OCI-LY1 (cell line): ENCODE results near the gene PTPN6.

Experiments
- H2AFZ ChIP-seq: fragments of 200-600 bp; sonication (generic), shearing (Covaris generic); 2 replicates; pipeline ENCODE4 v1.6.0; 2014; ENCODE audit warnings: antibody characterized with exemption, mild to moderate bottlenecking, low read length
- H3F3A ChIP-seq: fragments of 200-600 bp; sonication (generic), shearing (Covaris generic); 2 replicates; pipeline ENCODE4 v1.6.0; 2014; ENCODE audit warnings: mild to moderate bottlenecking, antibody characterized with exemption, low read length, moderate library complexity; ENCODE audit not compliant: insufficient read depth
- H3K27ac ChIP-seq: fragments of 200-600 bp; sonication (generic); 2 replicates; pipeline ENCODE4 v1.5.1; 2014; ENCODE audit warnings: low read length, mixed run types, mild to moderate bottlenecking, low read depth; ENCODE audit not compliant: poor library complexity, severe bottlenecking
- H3K27me3 ChIP-seq: fragments of 200-600 bp; sonication (generic); 2 replicates; pipeline ENCODE4 v1.6.0; 2014; ENCODE audit warnings: antibody characterized with exemption, mild to moderate bottlenecking, low read length, moderate library complexity; ENCODE audit not compliant: insufficient read depth
- H3K36me3 ChIP-seq: fragments of 200-600 bp; sonication (generic); 2 replicates; pipeline ENCODE4 v1.6.1; 2014; ENCODE audit warnings: mild to moderate bottlenecking, antibody characterized with exemption, low read length, moderate library complexity, mixed read lengths; ENCODE audit not compliant: insufficient read depth
- H3K4me1 ChIP-seq: fragments of 200-600 bp; sonication (generic); 2 replicates; pipeline ENCODE4 v1.5.1; 2014; ENCODE audit warnings: mild to moderate bottlenecking, low read length, moderate library complexity; ENCODE audit not compliant: insufficient read depth, severe bottlenecking
- H3K4me2 ChIP-seq: fragments of 200-600 bp; sonication (generic), shearing (Covaris generic); 2 replicates; pipeline ENCODE4 v1.6.1; 2014; ENCODE audit warnings: low read length
- H3K4me3 ChIP-seq: fragments of 200-600 bp; sonication (generic); 2 replicates; pipeline ENCODE4 v1.5.1; 2014; ENCODE audit warnings: low read length, low read depth, mild to moderate bottlenecking, mixed read lengths; ENCODE audit not compliant: poor library complexity, severe bottlenecking
- H3K79me2 ChIP-seq: fragments of 200-600 bp; shearing (Covaris generic); 2 replicates; pipeline ENCODE4 v1.6.1; 2016; ENCODE audit warnings: mixed run types, low read length, mixed read lengths; ENCODE audit not compliant: insufficient read depth
- H3K9ac ChIP-seq: fragments of 200-600 bp; sonication (generic), shearing (Covaris generic); 2 replicates; pipeline ENCODE4 v1.6.1; 2014; ENCODE audit warnings: mild to moderate bottlenecking, low read length, mixed read lengths
- H3K9me2 ChIP-seq: fragments of 200-600 bp; sonication (generic), shearing (Covaris generic); 2 replicates; pipeline ENCODE4 v1.6.1; 2014; ENCODE audit warnings: low read depth, mild to moderate bottlenecking, low read length, mixed read lengths
- H3K9me3 ChIP-seq: fragments of 200-600 bp; shearing (Covaris generic); 2 replicates; pipeline ENCODE4 v1.6.1; 2014; ENCODE audit warnings: low read length, mixed read lengths
- H4K20me1 ChIP-seq: fragments of 200-600 bp; sonication (generic), shearing (Covaris generic); 2 replicates; pipeline ENCODE4 v1.6.0; 2016; ENCODE audit warnings: mild to moderate bottlenecking, low read length; ENCODE audit not compliant: insufficient read depth
- CTCF ChIP-seq: fragments of 200-600 bp; sonication (generic), shearing (Covaris generic); IDR thresholded peaks from 2 replicates; pipeline ENCODE4 v1.5.1; 2017; ENCODE audit warnings: mild to moderate bottlenecking, antibody characterized with exemption, low read length, moderate library complexity, mixed read lengths
- EZH2 ChIP-seq: fragments of 200-600 bp; sonication (generic), shearing (Covaris generic); IDR thresholded peaks from 2 replicates; pipeline ENCODE4 v1.8.0; 2017; ENCODE audit warnings: borderline replicate concordance, mixed run types, mild to moderate bottlenecking, antibody characterized with exemption, low read length, moderate library complexity, mixed read lengths

PTPN6 gene

GRCh38 chr12:6957151-6957701 is 6.1 kb downstream of the PTPN6 start:
- Histone ChIP-seq H3K36me3 (no peaks in the 10 kb centered on the region), H3K9me3 (no peaks in the 10 kb centered on the region), H3K79me2 (no peaks in the 10 kb centered on the region), H3K4me1 (peaks cover 50% of the 10 kb centered on the region), H3K9me2 (no peaks in the 10 kb centered on the region), H3K4me2 (no peak overlapping the region), H3K27ac (no peak overlapping the region), H4K20me1 (no peaks in the 10 kb centered on the region), H3K9ac (no peak overlapping the region), H3K4me3 (no peak overlapping the region), H3K27me3 (peaks cover 10% of the 10 kb centered on the region; the same call in 1 of the 2 replicates), H3F3A (no peaks in the 10 kb centered on the region), H2AFZ (no peak overlapping the region)
- TF ChIP-seq CTCF = no peak
- no peak for TF ChIP-seq EZH2

- H3K9ac ChIP-seq = no peak overlapping the region
- no peak overlapping the region for H3K4me2 ChIP-seq
These were observed 6.8 kb downstream of the PTPN6 start for GRCh38 chr12:6957741-6958608.

GRCh38 chr12:6958609-6959057 is 7.5 kb downstream of the PTPN6 start:
- Histone ChIP-seq H3K79me2 (no peaks in the 10 kb centered on the region), H3K27ac (no peak overlapping the region), H2AFZ (no peak overlapping the region), H4K20me1 (no peaks in the 10 kb centered on the region), H3K4me2 (peak overlapping the region; percentile 29), H3F3A (no peaks in the 10 kb centered on the region), H3K27me3 (peaks cover 10% of the 10 kb centered on the region; the same call in 1 of the 2 replicates), H3K9me2 (no peaks in the 10 kb centered on the region), H3K9ac (no peak overlapping the region), H3K9me3 (no peaks in the 10 kb centered on the region), H3K4me1 (peaks cover 42% of the 10 kb centered on the region), H3K36me3 (no peaks in the 10 kb centered on the region), H3K4me3 (no peak overlapping the region)
- TF ChIP-seq CTCF (no peak), EZH2 (no peak)

More at GRCh38 chr12:6957741-6958608, 6.8 kb downstream of the PTPN6 start:
- TF ChIP-seq EZH2 (no peak), CTCF (no peak)
- H3K4me1 ChIP-seq = peaks cover 46% of the 10 kb centered on the region
- H3K36me3 ChIP-seq = no peaks in the 10 kb centered on the region
- H4K20me1 ChIP-seq = no peaks in the 10 kb centered on the region
- no peak overlapping the region for H2AFZ ChIP-seq
- H3K9me3 ChIP-seq = no peaks in the 10 kb centered on the region
- peaks cover 10% of the 10 kb centered on the region; the same call in 1 of the 2 replicates for H3K27me3 ChIP-seq
- no peaks in the 10 kb centered on the region for H3F3A ChIP-seq
- H3K9me2 ChIP-seq = no peaks in the 10 kb centered on the region
- no peaks in the 10 kb centered on the region for H3K79me2 ChIP-seq
- H3K4me3 ChIP-seq = no peak overlapping the region
- H3K27ac ChIP-seq = no peak overlapping the region
